Fibroblast of pulmonary artery (primary cell): ENCODE measurements around the gene CDK14.
A peak's percentile ranks its signal among the peaks of the same experiment; 100 is the strongest.
"Not testable (repeated sequence)": the region's sequence is repeated elsewhere in the genome, so short reads cannot be mapped to it uniquely, and the experiment has no call there.

Source experiments
- DNase-seq: peaks from one replicate; pipeline ENCODE4 v3.0.0-alpha.2; 2010; ENCODE audit warnings: low read depth
- H3K4me3 ChIP-seq: replicated peaks from 2 replicates; pipeline ENCODE4 v1.5.1; 2011; ENCODE audit warnings: low read depth, mild to moderate bottlenecking, control low read depth, low read length, moderate library complexity
- CTCF ChIP-seq: IDR thresholded peaks from 2 replicates; pipeline ENCODE4 v1.5.1; 2011; ENCODE audit warnings: mild to moderate bottlenecking, control low read depth, low read length, inconsistent platforms; ENCODE audit errors: missing control alignments

CDK14 gene

GRCh38 chr7:90625562-90625961 is 29.4 kb downstream of the CDK14 start:
- peak overlapping the region; percentile 43 for H3K4me3 ChIP-seq
- peak; percentile 93 for DNase-seq
- TF ChIP-seq CTCF, result no peak

DNA sequence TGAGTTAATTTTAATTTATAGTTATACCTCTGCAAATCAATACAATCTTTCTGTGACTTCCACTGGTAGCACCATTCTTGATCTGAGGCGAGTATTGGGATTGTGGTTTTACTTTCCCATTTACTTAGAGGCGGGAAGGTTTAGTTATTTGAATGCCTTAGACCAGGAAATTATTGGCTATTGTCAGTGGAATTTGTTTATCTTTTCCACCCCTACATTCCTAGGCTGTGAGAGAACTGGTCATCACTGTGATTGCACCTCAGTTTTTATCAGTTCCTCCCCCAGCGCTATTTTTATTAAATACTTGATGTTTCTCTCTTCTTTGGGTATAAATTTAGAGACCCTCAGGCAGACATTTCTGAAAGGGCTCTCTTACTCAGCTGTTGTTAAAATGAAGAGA is 29.9 kb downstream of the CDK14 start:
- TF ChIP-seq CTCF, result no peak
- H3K4me3 ChIP-seq, result peak overlapping the region; percentile 43
- DNase-seq, result peak; percentile 71

- no peak overlapping the region for H3K4me3 ChIP-seq
- peak; percentile 80 for DNase-seq
- peak; percentile 79 for TF ChIP-seq CTCF
These were observed 33.3 kb downstream of the CDK14 start for GRCh38 chr7:90629297-90629918.

DNA sequence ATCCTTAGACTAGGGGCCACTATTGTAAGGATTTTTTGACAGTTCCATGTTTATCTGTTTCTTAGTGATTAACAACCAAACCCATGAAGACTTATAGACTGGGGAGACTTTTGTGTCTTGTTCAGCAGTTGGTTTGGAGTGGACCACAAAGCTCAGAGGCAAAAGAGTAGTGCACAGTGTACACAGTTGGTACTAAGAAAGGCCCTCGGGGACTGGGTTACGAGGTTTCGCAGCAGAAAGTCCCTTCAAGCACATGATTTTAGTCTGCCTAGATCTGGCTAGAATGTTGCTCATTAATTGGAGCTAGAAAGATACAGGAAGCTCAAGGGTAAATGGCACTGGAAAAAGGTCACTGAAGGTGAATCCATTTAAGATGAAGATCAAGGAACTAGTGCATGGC is 35.4 kb downstream of the CDK14 start:
- DNase-seq, result no peak
- H3K4me3 ChIP-seq, result no peak overlapping the region
- TF ChIP-seq CTCF, result no peak

GRCh38 chr7:90639683-90640082 is 43.6 kb downstream of the CDK14 start:
- not testable (repeated sequence) for H3K4me3 ChIP-seq

GRCh38 chr7:90642978-90643377 is 46.9 kb downstream of the CDK14 start:
- no peak for DNase-seq
- no peak overlapping the region for H3K4me3 ChIP-seq
- TF ChIP-seq CTCF, result no peak

More at GRCh38 chr7:90639683-90640082, 43.6 kb downstream of the CDK14 start:
- not testable (repeated sequence) for DNase-seq

GRCh38 chr7:90645784-90646183 is 49.7 kb downstream of the CDK14 start:
- peak; percentile 44 for DNase-seq
- H3K4me3 ChIP-seq, result no peak overlapping the region
- no peak for TF ChIP-seq CTCF

DNA sequence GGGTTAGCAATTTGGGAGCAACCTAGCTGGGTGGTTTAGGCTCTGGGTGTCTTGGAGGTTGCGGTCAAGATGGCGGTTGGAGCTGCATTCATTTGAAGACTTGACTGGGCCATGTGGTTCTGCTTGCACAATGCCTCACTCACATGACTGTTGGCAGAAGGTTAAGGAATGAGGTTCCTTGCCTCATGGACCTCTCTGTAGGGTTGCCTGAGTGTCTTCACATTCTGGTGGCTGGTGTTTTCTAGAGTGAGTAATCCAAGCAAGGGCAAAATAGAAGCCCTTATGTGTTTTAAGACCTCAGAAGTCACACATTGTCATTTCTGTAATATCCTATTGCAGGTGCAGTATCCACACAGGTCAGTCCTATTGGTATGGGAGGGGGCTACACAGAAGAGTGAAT is 52.0 kb downstream of the CDK14 start:
- DNase-seq, result no peak
- TF ChIP-seq CTCF, result no peak
- no peak overlapping the region for H3K4me3 ChIP-seq
